ENCODE measurements around the gene STK32B. TPM values are rescaled to one million over a fixed set of nuclear protein-coding genes. Genes with fewer than 3 reads are reported as not detected.

The STK32B gene
- total RNA-seq, 2 experiments from 2014 or later, result not detected

DNA sequence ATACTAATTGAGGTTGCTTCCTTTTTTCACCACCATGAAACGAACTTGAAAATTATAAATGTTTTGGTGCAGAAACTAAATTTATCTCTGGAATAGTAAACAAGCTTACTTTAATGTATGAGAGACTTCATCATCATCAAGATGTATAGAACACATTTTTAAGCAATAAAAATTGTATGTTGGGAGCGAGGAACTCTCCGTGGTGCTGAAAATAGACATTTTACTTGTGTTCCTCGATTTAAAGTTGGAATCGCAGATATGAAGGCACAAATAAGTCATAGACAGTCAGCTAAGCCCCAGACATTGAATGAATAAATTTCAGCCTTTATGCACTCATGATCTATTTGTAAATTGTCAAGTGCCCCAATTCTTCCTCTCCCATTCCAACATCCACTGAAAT is 310.7 kb downstream of the STK32B start:
- Mint-ChIP-seq H3K4me1 (ENCODE audit: low read depth) (no peaks in the 10 kb centered on the region), H3K27ac (no peak overlapping the region)

GRCh38 chr4:5364406-5364805 is 313.1 kb downstream of the STK32B start:
- Mint-ChIP-seq H3K27ac (no peak overlapping the region), H3K9me3 (peaks cover 1% of the 10 kb centered on the region), H3K27me3 (no peaks in the 10 kb centered on the region), H3K36me3 (ENCODE audit: low read depth) (no peaks in the 10 kb centered on the region), H3K4me3 (no peak overlapping the region), H3K4me1 (ENCODE audit: low read depth) (no peaks in the 10 kb centered on the region)
- DNase-seq (no peak), ATAC-seq (no peak)
- intact Hi-C loops (cut with micrococcal nuclease), result no loop called here
- CTCF ChIA-PET, result no interaction called here
- no peak for TF ChIP-seq CTCF (IDR thresholded peaks at IDR 0.05)
- POLR2A ChIA-PET, result no interaction called here

More for the DNA sequence above, 310.7 kb downstream of the STK32B start:
- DNase-seq, result no peak
- CTCF ChIA-PET, result no interaction called here
- H3K9me3 Mint-ChIP-seq, result peaks cover 1% of the 10 kb centered on the region
- TF ChIP-seq CTCF (IDR thresholded peaks at IDR 0.05), result no peak
- intact Hi-C loops (cut with micrococcal nuclease), result no loop called here
- no peak for ATAC-seq
- no peak overlapping the region for H3K4me3 Mint-ChIP-seq
- H3K27me3 Mint-ChIP-seq, result no peaks in the 10 kb centered on the region
- POLR2A ChIA-PET, result no interaction called here
- no peaks in the 10 kb centered on the region for H3K36me3 Mint-ChIP-seq (ENCODE audit: low read depth)

GRCh38 chr4:5365071-5366008 is 314.1 kb downstream of the STK32B start:
- Mint-ChIP-seq H3K4me3 (no peak overlapping the region), H3K9me3 (peaks cover under 1% of the 10 kb centered on the region), H3K36me3 (ENCODE audit: low read depth) (no peaks in the 10 kb centered on the region), H3K27ac (no peak overlapping the region), H3K27me3 (no peaks in the 10 kb centered on the region), H3K4me1 (ENCODE audit: low read depth) (no peaks in the 10 kb centered on the region)
- TF ChIP-seq CTCF (IDR thresholded peaks at IDR 0.05), result no peak
- ATAC-seq (no peak), DNase-seq (no peak)
- intact Hi-C loops (cut with micrococcal nuclease), result no loop called here
- ChIA-PET CTCF (no interaction called here), POLR2A (no interaction called here)

DNA sequence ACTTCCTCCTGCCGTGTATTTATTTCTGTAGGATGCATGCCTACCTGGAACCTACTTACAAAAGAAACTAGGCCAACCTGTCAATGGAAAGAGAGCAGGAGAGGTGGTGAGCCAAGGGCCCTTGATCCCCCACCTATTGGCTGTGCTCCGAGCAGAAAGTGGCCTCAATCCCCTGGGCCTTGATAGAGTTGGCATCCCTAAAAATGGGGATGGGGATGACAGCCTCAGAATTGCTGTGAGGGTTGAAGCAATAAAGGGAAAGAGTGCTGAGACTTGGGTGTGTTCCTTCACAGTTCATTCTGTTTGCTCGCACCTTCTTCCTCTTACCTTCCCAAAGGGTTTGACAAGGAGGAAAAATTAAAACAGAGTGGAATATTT is 314.7 kb downstream of the STK32B start:
- no peak overlapping the region for H3K27ac Mint-ChIP-seq
- CTCF ChIA-PET, result no interaction called here
- no peak for TF ChIP-seq CTCF (IDR thresholded peaks at IDR 0.05)
- no peaks in the 10 kb centered on the region for H3K9me3 Mint-ChIP-seq
- no peaks in the 10 kb centered on the region for H3K36me3 Mint-ChIP-seq (ENCODE audit: low read depth)
- no peak for DNase-seq
- H3K4me3 Mint-ChIP-seq, result no peak overlapping the region
- intact Hi-C loops (cut with micrococcal nuclease), result no loop called here
- POLR2A ChIA-PET, result no interaction called here
- no peaks in the 10 kb centered on the region for H3K4me1 Mint-ChIP-seq (ENCODE audit: low read depth)
- H3K27me3 Mint-ChIP-seq, result no peaks in the 10 kb centered on the region
- no peak for ATAC-seq

- DNase-seq (no peak), ATAC-seq (no peak)
- ChIA-PET CTCF (no interaction called here), POLR2A (no interaction called here)
- H3K4me1 Mint-ChIP-seq (ENCODE audit: low read depth), result no peaks in the 10 kb centered on the region
- intact Hi-C loops (cut with micrococcal nuclease), result no loop called here
- H3K27ac Mint-ChIP-seq, result no peak overlapping the region
- no peak overlapping the region for H3K4me3 Mint-ChIP-seq
- no peak for TF ChIP-seq CTCF (IDR thresholded peaks at IDR 0.05)
- no peaks in the 10 kb centered on the region for H3K36me3 Mint-ChIP-seq (ENCODE audit: low read depth)
- H3K9me3 Mint-ChIP-seq, result no peaks in the 10 kb centered on the region
- no peaks in the 10 kb centered on the region for H3K27me3 Mint-ChIP-seq
Measured at GRCh38 chr4:5366421-5366820, 315.1 kb downstream of the STK32B start.

Measured in activated CD8-positive, alpha-beta T cell treated with anti-CD3 and anti-CD28 coated beads for 36 hours (primary cell).